Gastroesophageal sphincter (tissue), 3 donors: ENCODE data around the gene EEF2K.

ENCODE experiments used
- CTCF ChIP-seq, 4 experiments: fragments of 200-600 bp in 2 of 4; fragments of 450-650 bp in 2 of 4; sonication (generic) in 1 of 4; IDR thresholded peaks; one replicate each; pipeline ENCODE4 v1.5.1; 2017 to 2019; ENCODE audit warnings: antibody characterized with exemption in 4 of 4, mild to moderate bottlenecking in 2 of 4, moderate library complexity in 2 of 4
- POLR2A ChIP-seq, 2 donors: fragments of 450-650 bp; IDR thresholded peaks; one replicate each; pipeline ENCODE4 v1.6.1; 2017; ENCODE audit warnings: antibody characterized with exemption in 2 of 2, mild to moderate bottlenecking in 2 of 2, moderate library complexity in 1 of 2
- POLR2AphosphoS5 ChIP-seq: sonication (generic); formaldehyde crosslinking; IDR thresholded peaks from one replicate; pipeline ENCODE4 v1.6.1; 2017; ENCODE audit warnings: antibody characterized with exemption

DNA sequence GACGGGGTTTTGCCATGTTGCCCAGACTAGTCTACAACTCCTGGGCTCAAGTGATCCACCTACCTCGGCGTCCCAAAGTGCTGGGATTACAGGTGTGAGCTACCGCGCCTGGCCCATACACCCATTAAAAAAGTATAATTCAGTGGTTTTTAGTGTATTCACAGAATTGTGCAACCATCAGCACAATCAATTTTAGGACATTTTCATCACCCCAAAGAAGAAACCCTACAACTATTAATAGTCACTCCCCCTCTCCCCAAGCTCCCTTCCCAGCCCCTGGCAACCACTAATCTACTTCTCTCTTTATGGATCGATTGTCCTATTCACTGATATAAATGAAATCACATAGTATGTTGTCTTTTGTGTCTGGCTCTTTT lies 3.8 kb upstream of the EEF2K start:
- TF ChIP-seq CTCF (IDR thresholded peaks at IDR 0.05) (no peak), POLR2AphosphoS5 (no peak), POLR2A (IDR thresholded peaks at IDR 0.05) (no peak)
